ELR (cell line): ENCODE measurements around the gene HBB.

Experiments
- DNase-seq: peaks from one replicate; pipeline ENCODE4 v3.0.0-alpha.2; 2015; ENCODE audit warnings: low read depth

HBB gene

DNA sequence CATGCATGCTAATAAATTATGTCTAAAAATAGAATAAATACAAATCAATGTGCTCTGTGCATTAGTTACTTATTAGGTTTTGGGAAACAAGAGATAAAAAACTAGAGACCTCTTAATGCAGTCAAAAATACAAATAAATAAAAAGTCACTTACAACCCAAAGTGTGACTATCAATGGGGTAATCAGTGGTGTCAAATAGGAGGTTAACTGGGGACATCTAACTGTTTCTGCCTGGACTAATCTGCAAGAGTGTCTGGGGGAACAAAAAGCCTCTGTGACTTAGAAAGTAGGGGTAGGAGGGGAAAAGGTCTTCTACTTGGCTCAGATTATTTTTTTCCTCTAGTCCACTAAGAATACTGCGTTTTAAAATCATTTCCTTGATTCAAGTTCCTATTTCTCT is 810 bp upstream of the HBB start:
- no peak for DNase-seq

DNA sequence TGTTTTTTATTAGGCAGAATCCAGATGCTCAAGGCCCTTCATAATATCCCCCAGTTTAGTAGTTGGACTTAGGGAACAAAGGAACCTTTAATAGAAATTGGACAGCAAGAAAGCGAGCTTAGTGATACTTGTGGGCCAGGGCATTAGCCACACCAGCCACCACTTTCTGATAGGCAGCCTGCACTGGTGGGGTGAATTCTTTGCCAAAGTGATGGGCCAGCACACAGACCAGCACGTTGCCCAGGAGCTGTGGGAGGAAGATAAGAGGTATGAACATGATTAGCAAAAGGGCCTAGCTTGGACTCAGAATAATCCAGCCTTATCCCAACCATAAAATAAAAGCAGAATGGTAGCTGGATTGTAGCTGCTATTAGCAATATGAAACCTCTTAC is 1.4 kb downstream of the HBB start:
- DNase-seq, result no peak

DNA sequence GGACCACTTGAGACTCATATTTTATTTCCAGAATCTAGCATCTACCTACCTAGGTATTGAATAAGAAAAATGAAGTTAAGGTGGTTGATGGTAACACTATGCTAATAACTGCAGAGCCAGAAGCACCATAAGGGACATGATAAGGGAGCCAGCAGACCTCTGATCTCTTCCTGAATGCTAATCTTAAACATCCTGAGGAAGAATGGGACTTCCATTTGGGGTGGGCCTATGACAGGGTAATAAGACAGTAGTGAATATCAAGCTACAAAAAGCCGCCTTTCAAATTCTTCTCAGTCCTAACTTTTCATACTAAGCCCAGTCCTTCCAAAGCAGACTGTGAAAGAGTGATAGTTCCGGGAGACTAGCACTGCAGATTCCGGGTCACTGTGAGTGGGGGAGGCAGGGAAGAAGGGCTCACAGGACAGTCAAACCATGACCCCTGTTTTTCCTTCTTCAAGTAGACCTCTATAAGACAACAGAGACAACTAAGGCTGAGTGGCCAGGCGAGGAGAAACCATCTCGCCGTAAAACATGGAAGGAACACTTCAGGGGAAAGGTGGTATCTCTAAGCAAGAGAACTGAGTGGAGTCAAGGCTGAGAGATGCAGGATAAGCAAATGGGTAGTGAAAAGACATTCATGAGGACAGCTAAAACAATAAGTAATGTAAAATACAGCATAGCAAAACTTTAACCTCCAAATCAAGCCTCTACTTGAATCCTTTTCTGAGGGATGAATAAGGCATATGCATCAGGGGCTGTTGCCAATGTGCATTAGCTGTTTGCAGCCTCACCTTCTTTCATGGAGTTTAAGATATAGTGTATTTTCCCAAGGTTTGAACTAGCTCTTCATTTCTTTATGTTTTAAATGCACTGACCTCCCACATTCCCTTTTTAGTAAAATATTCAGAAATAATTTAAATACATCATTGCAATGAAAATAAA is 2.1 kb downstream of the HBB start:
- no peak for DNase-seq

DNA sequence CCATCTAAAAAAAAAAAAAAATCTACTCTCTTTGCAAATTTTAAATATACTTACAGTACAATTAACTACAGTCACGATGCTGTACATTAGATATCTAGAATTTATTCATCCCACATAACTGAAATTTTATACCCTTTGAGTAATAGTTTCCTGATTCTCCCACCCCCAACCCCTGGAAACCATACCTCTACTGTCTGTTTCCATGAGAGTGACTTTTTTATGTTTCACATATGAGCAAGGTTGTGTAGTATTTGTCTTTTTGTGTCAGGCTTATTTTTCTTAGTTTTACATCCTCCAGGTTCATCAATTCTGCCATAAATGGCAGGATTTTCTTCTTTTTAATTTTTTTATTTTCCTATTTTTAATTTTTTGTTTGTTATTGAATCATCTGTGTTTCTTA is 3.2 kb downstream of the HBB start:
- no peak for DNase-seq

DNA sequence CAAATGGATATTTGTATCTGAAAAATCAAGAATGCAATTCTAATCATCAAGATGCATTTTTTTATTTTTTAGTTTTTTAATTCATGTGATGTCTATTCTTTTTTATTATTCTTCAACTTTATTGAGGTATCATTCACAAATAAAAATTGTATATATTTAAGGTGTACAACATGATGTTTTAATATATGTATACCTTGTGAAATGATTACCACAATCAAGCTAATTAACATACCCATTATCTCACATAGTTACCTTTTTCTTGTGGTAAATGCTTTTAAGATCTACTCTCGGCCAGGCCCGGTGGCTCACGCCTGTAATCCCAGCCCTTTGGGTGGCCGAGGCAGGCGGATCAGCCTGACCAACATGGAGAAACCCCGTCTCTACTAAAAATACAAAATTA is 3.7 kb downstream of the HBB start:
- no peak for DNase-seq

DNA sequence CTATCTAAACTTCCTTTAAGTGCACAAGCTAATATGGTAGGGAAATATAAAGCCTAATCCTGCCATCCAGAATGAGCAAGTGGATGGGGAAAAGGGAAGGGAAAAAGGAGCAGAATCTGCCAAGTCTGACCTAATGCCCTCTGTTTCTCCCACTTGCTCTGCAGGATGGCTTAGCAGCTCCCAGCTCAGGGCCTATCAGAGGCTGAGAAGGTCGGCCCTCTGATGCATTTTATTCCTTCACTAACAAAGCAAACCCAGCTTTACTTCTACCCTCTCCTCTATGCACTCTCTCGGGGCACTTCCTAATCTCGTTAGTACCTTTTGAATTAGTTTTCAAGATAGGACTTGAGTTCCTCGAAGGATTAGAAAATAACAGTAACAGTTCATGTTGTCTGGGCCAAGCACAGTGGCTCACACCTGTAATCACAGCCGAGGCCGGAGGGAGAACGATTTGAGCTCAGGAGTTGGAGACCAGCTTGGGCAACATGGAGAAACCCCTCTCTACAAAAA is 16.4 kb downstream of the HBB start:
- no peak for DNase-seq

DNA sequence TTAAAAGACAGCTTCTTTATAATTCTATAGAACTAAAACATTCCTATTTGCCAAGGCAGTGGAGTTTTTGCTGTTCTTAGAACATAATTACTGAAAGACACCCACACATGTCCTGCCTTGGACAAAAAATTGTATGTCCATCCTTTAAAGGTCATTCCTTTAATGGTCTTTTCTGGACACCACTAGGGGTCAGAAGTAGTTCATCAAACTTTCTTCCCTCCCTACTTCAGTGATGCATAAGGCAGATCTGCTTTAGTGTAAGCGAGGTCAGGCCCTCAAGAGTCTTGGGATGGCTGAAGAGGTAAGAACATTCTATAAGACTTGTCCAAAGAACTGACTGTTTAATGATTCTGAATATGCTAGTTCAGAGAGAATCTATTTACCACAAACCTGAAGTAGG is 22.1 kb downstream of the HBB start:
- peak; percentile 89 for DNase-seq

DNA sequence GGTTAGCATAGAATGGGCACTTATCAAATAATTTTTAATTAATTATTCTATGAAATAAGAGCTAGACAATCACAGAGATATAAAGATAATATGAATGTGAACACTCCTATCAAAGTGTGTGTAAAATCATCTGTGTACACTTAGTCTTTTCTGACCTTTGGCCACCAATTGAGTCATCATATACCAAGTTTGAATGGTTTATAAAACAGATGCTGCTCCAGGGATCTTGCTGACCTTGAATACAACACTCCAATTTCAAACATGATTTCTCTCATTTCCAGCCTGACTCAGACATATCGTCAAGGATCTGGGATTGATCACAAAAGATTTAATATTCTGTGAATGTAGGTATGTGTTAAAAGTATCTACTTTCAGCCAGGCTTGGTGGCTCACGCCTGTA is 23.5 kb downstream of the HBB start:
- peak; percentile 24 for DNase-seq

DNA sequence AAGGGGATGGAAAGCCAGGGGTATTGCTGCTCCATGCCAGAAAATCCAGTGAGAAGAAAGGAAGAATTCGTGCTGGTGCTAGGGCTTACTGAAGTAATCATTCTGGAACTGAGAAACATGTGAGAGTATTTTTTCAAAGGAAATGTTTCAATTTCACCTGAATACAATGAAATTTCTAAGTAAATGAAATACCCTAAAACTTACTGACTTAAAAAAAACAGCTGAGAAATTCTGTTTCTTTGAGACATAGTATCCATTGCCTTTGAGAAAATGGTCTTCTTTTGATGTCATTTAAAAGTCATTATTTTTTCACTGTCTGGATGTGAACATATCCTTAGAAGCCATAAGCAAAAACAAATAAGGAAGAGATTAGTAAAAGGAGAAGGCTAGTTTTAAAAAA is 26.3 kb downstream of the HBB start, which contains the start of gene OR51V1:
TSS of gene OR51V1 (minus strand) at position 101 of the 400 bp plus-strand sequence. CDS start at position 101, 0 bp downstream.
- DNase-seq, result no peak

DNA sequence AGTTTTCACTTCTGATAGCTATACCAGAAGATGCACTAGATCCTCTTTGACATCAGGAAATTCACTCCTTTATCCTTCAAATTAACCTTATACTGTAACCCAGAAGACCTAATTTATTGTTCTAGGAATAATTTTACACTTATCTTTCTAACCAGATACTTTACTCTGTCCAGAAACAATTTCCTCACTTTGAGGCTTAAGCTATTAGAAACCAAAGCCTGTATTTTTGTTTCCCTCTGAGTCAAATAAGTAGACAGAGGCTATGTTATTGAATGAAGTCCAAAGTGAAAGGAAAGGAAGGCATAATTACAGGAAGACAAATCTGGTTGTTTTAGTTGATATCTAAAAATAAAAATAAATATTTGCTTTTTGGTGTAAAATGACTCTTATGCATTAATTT is 28.6 kb downstream of the HBB start:
- DNase-seq, result no peak

DNA sequence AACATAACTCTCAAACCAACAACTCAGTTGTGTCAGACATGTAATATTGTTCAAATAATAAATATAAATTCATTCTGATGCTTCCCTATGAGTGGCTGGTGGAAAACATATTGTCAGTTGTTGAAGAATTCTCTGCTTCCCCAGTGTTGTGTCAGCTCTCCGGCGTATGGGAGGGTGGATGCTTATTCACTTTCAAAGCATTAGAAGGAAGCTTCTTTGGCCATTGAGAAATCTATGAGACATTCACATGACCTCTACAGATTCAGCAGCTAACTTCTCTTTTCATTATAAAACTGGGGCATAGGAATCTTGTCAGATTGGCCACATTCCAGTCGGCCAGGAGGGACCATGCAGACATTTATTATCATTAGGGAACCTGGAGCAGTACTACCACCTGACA is 29.3 kb downstream of the HBB start:
- peak; percentile 38 for DNase-seq

DNA sequence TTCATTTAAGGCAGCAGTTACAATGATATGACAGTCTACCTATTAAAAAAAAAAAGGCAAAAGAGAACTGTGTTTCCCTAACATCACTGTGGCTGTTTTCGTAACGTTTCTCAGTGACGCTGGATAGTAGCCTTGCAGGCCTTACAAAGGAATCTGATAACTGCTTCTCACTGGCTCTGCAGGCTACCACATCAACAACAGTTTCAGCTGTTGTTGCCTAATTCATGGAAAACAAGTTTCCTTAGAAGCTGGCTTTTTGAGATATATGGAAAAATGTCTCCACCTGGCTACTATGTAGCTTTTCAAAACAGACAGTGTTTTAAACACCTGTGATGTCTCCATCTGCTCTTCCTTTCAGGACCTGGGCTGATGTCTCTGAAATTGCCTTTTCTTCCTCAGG is 30.1 kb downstream of the HBB start:
- no peak for DNase-seq

DNA sequence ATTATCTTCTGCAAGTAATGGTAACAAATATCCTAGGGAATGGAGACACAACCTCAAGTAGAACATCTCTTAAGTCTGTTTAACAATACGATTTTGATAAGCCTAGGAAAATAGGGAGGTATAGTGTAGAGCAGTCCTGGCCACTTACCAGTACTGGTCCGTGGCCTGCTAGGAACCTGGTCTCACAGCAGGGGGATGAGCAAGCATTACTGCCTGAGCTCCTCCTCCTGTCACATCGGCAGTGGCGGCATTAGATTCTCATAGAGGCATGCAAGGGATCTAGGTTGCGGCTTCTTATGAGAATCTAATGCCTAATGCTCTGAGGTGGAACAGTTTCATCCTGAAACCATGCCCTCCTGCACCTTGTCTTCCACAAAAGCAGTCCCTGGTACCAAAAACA is 30.8 kb downstream of the HBB start:
- DNase-seq, result no peak

DNA sequence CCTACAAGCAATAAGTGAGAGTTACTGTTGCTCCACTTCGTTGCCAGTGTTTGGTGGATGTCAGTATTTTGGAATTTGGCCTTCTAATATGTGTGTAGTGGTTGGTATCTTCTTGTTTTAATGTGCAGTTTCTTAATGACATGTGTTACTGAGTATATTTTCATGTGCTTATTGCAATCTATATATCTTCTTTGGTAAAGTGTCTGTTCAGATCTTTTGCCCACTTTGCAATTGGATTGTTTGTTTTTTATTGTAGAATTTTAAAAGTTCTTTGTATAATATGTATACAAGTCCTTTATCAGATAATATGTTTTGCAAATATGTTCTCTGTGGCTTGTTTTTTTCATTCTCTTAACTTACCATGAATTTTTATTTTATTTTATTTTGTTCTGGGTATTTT is 34.1 kb downstream of the HBB start:
- no peak for DNase-seq

DNA sequence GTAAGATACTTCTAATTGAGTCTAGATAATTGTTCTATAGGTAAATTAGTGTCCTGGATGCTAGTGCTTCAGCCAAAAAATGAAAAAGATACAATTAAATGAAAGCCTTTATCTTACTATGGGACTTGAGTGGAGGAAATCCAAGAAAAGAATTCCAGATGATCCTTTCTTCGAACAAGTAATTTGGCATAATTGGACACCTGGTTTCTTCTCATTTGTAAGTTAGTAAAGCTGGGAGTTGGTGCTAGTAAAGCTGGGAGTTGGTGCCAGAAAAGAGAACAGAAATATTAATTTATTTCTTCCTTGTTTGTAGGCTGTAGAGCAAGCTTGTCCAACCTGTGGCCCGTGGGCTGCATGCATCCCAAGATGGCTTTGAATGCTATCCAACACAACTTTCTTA is 38.7 kb downstream of the HBB start:
- DNase-seq, result no peak

DNA sequence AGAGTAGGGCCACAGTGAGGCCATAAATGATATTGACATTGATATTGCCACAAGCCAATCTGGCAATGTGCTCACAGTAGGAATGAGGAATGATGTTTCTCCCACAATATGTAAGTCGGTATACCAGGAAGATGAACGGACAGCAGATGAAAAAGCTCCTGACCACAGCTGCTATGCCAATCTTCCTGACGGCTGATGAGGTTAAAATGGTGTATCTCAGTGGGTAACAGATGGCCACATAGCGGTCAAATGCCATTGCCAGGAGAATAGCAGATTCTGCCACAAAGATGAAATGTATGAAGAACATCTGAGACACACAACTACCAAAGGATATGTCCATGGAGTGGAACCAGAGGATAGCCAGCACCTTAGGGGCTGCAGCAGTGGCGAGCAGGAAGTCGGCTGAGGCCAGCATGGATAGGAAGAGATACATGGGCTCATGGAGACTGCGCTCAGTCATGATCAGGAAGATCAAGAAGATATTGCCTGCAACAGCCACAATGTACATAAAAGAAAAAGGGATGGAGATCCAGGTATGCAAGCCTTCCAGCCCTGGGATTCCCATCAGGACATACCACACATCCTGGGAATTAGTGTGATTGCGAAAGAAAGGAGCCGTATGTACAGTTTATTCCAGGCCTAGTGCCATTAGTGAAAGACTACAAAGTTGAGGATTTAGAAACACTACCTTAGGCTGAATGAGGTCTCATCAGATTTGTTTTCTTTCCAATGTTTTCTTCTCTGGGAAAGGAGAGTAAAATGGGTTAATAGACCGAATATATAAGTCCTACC is 48.6 kb downstream of the HBB start:
- DNase-seq, result no peak
